Stomach (tissue), 9 donors: ENCODE results near the gene ZFP92. TPM values are rescaled to one million over a fixed set of nuclear protein-coding genes. Genes with fewer than 3 reads are reported as not detected.

Source experiments
- DNase-seq, 2 donors: peaks; one replicate each; pipeline versions ENCODE4 v3.0.0 to v3.0.0-alpha.2; 2013 to 2019
- H3K27ac ChIP-seq, 5 donors: fragments of 200-600 bp in 4 of 5; sonication (generic) in 4 of 5; one replicate each; pipeline ENCODE4 v1.5.1; 2013 to 2019; ENCODE audit warnings: mild to moderate bottlenecking in 1 of 5, moderate library complexity in 1 of 5
- H3K27me3 ChIP-seq, 3 donors: fragments of 200-600 bp; sonication (generic); one replicate each; pipeline ENCODE4 v1.5.1; 2017 to 2019; ENCODE audit warnings: mixed run types in 1 of 3
- H3K36me3 ChIP-seq, 4 donors: fragments of 200-600 bp; sonication (generic); 1 replicate in 3 of 4; 2 replicates in 1 of 4; pipeline ENCODE4 v1.5.1; 2016 to 2019
- H3K4me1 ChIP-seq, 4 donors: fragments of 200-600 bp; sonication (generic); one replicate each; pipeline ENCODE4 v1.5.1; 2016 to 2019
- H3K4me3 ChIP-seq, 4 donors: fragments of 200-600 bp; sonication (generic) in 3 of 4; one replicate each; pipeline ENCODE4 v1.5.1; 2016 to 2019; ENCODE audit warnings: mild to moderate bottlenecking in 1 of 4
- H3K9me3 ChIP-seq, 4 donors: fragments of 200-600 bp; sonication (generic); one replicate each; pipeline ENCODE4 v1.5.1; 2016 to 2019
- CTCF ChIP-seq, 7 experiments: fragments of 450-650 bp in 4 of 7; fragments of 200-600 bp in 3 of 7; sonication (generic) in 3 of 7; IDR thresholded peaks; one replicate each; pipeline ENCODE4 v1.5.1; 2016 to 2019; ENCODE audit warnings: antibody characterized with exemption in 7 of 7, control low read depth in 2 of 7, mild to moderate bottlenecking in 1 of 7
- EP300 ChIP-seq: sonication (generic); formaldehyde crosslinking; IDR thresholded peaks from one replicate; pipeline ENCODE4 v1.6.1; 2017; ENCODE audit warnings: antibody characterized with exemption
- POLR2A ChIP-seq, 4 donors: fragments of 450-650 bp; IDR thresholded peaks; one replicate each; pipeline ENCODE4 v1.6.1; 2016; ENCODE audit warnings: antibody characterized with exemption in 4 of 4, control low read depth in 2 of 4, mild to moderate bottlenecking in 1 of 4, moderate library complexity in 1 of 4
- POLR2AphosphoS5 ChIP-seq, 3 donors: sonication (generic); formaldehyde crosslinking; IDR thresholded peaks; one replicate each; pipeline ENCODE4 v1.6.1; 2016; ENCODE audit warnings: antibody characterized with exemption in 3 of 3
- WGBS, 5 donors: extraction: QIAGEN DNeasy Blood & Tissue Kit in 3 of 5; methylation state at CpG; one replicate each; pipeline versions ENCODE4 v1.1.5 to v1.1.7; 2013 to 2018; 5-methylcytosine and 5-hydroxymethylcytosine counted together
- intact Hi-C: fragments of 100-400 bp; cut with DNase I; formaldehyde crosslinking; loops from one replicate; pipeline ENCODE4 v1.15.1; 2023; ENCODE audit warnings: low total_unique reads
- polyA plus RNA-seq, 3 donors: library from polyadenylated mRNA; stranded (reverse); fragments of 200-250 nt; gene quantifications; one replicate each; pipeline ENCODE4 v1.2.3, GENCODE V29; 2013
- total RNA-seq, 5 donors: library from RNA; depleted of rRNA; stranded (reverse); fragments of >200 nt; gene quantifications; one replicate each; pipeline versions ENCODE4 v1.1.0 to v1.2.3, GENCODE V29; 2014 to 2016
- donor health status: healthy with polysubstance abuse.
- donor health status: Bipolar disorder and iron deficiency.
- donor health status: healthy.

Gene ZFP92
- total and polyA plus RNA-seq, 8 donors: under 0.01 to 0.92 (median 0.31) TPM; not detected in 3

GRCh38 chrX:153445856-153446635, 34.8 kb downstream of the ZFP92 start, which contains the start of gene TREX2:
TREX2 (minus strand) TSS chrX:153446056; CDS start chrX:153445430, 626 bp downstream.
- peak in 1 of 2 donors; percentile 52 for DNase-seq
- intact Hi-C loops: no loop called here

GRCh38 chrX:153446636-153446936, 35.3 kb downstream of the ZFP92 start:
- no peak for DNase-seq

More at GRCh38 chrX:153445856-153446635, 34.8 kb downstream of the ZFP92 start, which contains the start of gene TREX2:
- Histone ChIP-seq H3K27ac (no peak within 1 kb of the TSS), H3K36me3 (peaks cover 0 to 31% (median 24%) of the 10 kb centered on the region in 4 donors), H3K4me3 (no peak within 1 kb of the TSS), H3K4me1 (no peaks in the 10 kb centered on the region), H3K9me3 (no peaks in the 10 kb centered on the region), H3K27me3 (peaks cover 0 to 5% (median 0%) of the 10 kb centered on the region in 3 donors)
- WGBS, 5 donors: 0 to 74% (median 60%) methylated on average over 1 to 30 of the region's 30 CpGs
- TF ChIP-seq CTCF (IDR thresholded peaks at IDR 0.05) (no peak), EP300 (no peak), POLR2AphosphoS5 (IDR thresholded peaks at IDR 0.05) (no peak), POLR2A (IDR thresholded peaks at IDR 0.05) (no peak)

GRCh38 chrX:153446950-153447580, 35.8 kb downstream of the ZFP92 start:
- intact Hi-C loops: no loop called here
- no peak overlapping the region for H3K4me3 ChIP-seq
- H3K27ac ChIP-seq: no peak overlapping the region
- WGBS, 5 donors: 86 to 93% (median 90%) methylated on average over 6 to 17 of the region's 17 CpGs
- H3K4me1 ChIP-seq: no peaks in the 10 kb centered on the region
- peaks cover 0 to 5% (median 0%) of the 10 kb centered on the region in 3 donors for H3K27me3 ChIP-seq
- H3K9me3 ChIP-seq: no peaks in the 10 kb centered on the region
- H3K36me3 ChIP-seq: peaks cover 0 to 34% (median 26%) of the 10 kb centered on the region in 4 donors
- no peak for DNase-seq
- TF ChIP-seq EP300 (no peak), POLR2AphosphoS5 (IDR thresholded peaks at IDR 0.05) (no peak), CTCF (IDR thresholded peaks at IDR 0.05) (no peak), POLR2A (IDR thresholded peaks at IDR 0.05) (no peak)

More at GRCh38 chrX:153446636-153446936, 35.3 kb downstream of the ZFP92 start:
- intact Hi-C loops: no loop called here
- Histone ChIP-seq H3K27me3 (peaks cover 0 to 5% (median 0%) of the 10 kb centered on the region in 3 donors), H3K9me3 (no peaks in the 10 kb centered on the region), H3K36me3 (peaks cover 0 to 34% (median 25%) of the 10 kb centered on the region in 4 donors), H3K27ac (no peak overlapping the region), H3K4me3 (no peak overlapping the region), H3K4me1 (no peaks in the 10 kb centered on the region)
- TF ChIP-seq POLR2A (IDR thresholded peaks at IDR 0.05) (no peak), CTCF (IDR thresholded peaks at IDR 0.05) (no peak), POLR2AphosphoS5 (IDR thresholded peaks at IDR 0.05) (no peak), EP300 (no peak)
- WGBS, 5 donors: 54 to 74% (median 68%) methylated on average over 4 to 10 of the region's 10 CpGs; no CpG with 5 or more reads in 1 of the 5 donors

- 81 to 88% (median 83%) methylated on average over 6 to 8 of the region's 8 CpGs for WGBS, 5 donors
- Histone ChIP-seq H3K4me3 (no peak overlapping the region), H3K36me3 (peaks cover 0 to 35% (median 26%) of the 10 kb centered on the region in 4 donors), H3K27me3 (peaks cover 0 to 5% (median 0%) of the 10 kb centered on the region in 3 donors), H3K9me3 (no peaks in the 10 kb centered on the region), H3K4me1 (no peaks in the 10 kb centered on the region), H3K27ac (no peak overlapping the region)
- intact Hi-C loops: no loop called here
- TF ChIP-seq EP300 (no peak), POLR2AphosphoS5 (IDR thresholded peaks at IDR 0.05) (no peak), CTCF (IDR thresholded peaks at IDR 0.05) (no peak), POLR2A (IDR thresholded peaks at IDR 0.05) (no peak)
- no peak for DNase-seq
Measured at GRCh38 chrX:153447581-153447960, 36.3 kb downstream of the ZFP92 start.
